ENCODE results near the gene MDH2.
A peak's percentile ranks its signal among the peaks of the same experiment; 100 is the strongest.
"Not testable (repeated sequence)": the region's sequence is repeated elsewhere in the genome, so short reads cannot be mapped to it uniquely, and the experiment has no call there.

Gene MDH2

GRCh38 chr7:76047811-76048667, at the start of gene MDH2, which contains the start of gene STYXL1:
TSS of gene MDH2 (plus strand) at chr7:76048106. CDS start at chr7:76048161, 55 bp downstream.
TSS of gene STYXL1 (minus strand) at chr7:76048000. CDS start at chr7:76030523, 17,477 bp downstream.
- DNase-seq, result peak; percentile 57 to 85 (median 72)

- no peak for DNase-seq
These were observed 47.3 kb upstream of the MDH2 start for GRCh38 chr7:76000566-76000965.

- no peak for DNase-seq
These were observed 45.8 kb upstream of the MDH2 start for GRCh38 chr7:76002139-76002538.

- no peak for DNase-seq
These were observed 45.1 kb upstream of the MDH2 start for GRCh38 chr7:76002822-76003221.

GRCh38 chr7:76003351-76003750, 44.6 kb upstream of the MDH2 start:
- DNase-seq, result no peak

- not testable (repeated sequence) for DNase-seq
These were observed 42.9 kb upstream of the MDH2 start for GRCh38 chr7:76005004-76005403.

- peak in 1 of 6 experiments; percentile 26 for DNase-seq
These were observed 39.7 kb upstream of the MDH2 start for GRCh38 chr7:76008156-76008687.

- DNase-seq, result no peak
These were observed 38.0 kb upstream of the MDH2 start for GRCh38 chr7:76009672-76010600.

- DNase-seq, result no peak
These were observed 36.5 kb upstream of the MDH2 start for GRCh38 chr7:76011442-76011861.

GRCh38 chr7:76016191-76016947, 31.5 kb upstream of the MDH2 start:
- no peak for DNase-seq

GRCh38 chr7:76018520-76018919, 29.4 kb upstream of the MDH2 start:
- not testable (repeated sequence) for DNase-seq

GRCh38 chr7:76020031-76020714, 27.7 kb upstream of the MDH2 start:
- peak; percentile 30 to 76 (median 58) for DNase-seq

- DNase-seq, result no peak
These were observed 25.7 kb upstream of the MDH2 start for GRCh38 chr7:76022026-76022780.

GRCh38 chr7:76023002-76023401, 24.9 kb upstream of the MDH2 start:
- DNase-seq, result no peak

GRCh38 chr7:76029682-76030081, 18.2 kb upstream of the MDH2 start:
- DNase-seq, result not testable (repeated sequence)

GRCh38 chr7:76031964-76032363, 15.9 kb upstream of the MDH2 start:
- DNase-seq, result no peak

GRCh38 chr7:76037310-76037709, 10.6 kb upstream of the MDH2 start:
- no peak for DNase-seq

GRCh38 chr7:76040126-76040525, 7.8 kb upstream of the MDH2 start:
- no peak for DNase-seq

GRCh38 chr7:76044375-76044865, 3.5 kb upstream of the MDH2 start:
- no peak for DNase-seq

- DNase-seq, result no peak
These were observed 548 bp upstream of the MDH2 start for GRCh38 chr7:76047305-76047810.

- no peak for DNase-seq
These were observed 722 bp downstream of the MDH2 start for GRCh38 chr7:76048668-76048988.

All from stimulated activated naive CD4-positive, alpha-beta T cell (primary cell).